Endothelial cell of umbilical vein (primary cell): ENCODE data around the gene SLC66A2. TPM values are rescaled to one million over a fixed set of nuclear protein-coding genes. Genes with fewer than 3 reads are reported as not detected.

Experiments
- BruUV-seq: library from RNA; stranded (reverse); fragments of 400-500 nt; replicated peaks from 2 replicates; lab custom pipeline; 2021; lab: Mats Ljungman, UMichigan
- CTCF ChIA-PET: fragments of 300-600, 350-600 bp; sonication (Branson Sonifier 250); formaldehyde crosslinking; loops from one replicate; lab custom pipeline; 2021; ENCODE audit warnings: antibody characterized with exemption, inconsistent platforms; lab: Charles Lee
- POLR2A ChIA-PET: fragments of 300-600, 350-600 bp; sonication (Branson Sonifier 250); formaldehyde crosslinking; loops from one replicate; lab custom pipeline; 2021; ENCODE audit warnings: antibody characterized with exemption, inconsistent platforms; lab: Charles Lee
- DNase-seq: peaks from one replicate; pipeline ENCODE4 v3.0.0-alpha.2; 2011; ENCODE audit warnings: low read depth, low spot score
- FAIRE-seq: peaks from 2 replicates; lab custom pipeline; 2011; peaks lifted over from hg19 to GRCh38; lab: Jason Lieb, UNC
- H2AFZ ChIP-seq: 2 replicates; pipeline ENCODE4 v1.6.0; 2012; ENCODE audit warnings: low read depth, low read length, control low read depth, inconsistent platforms
- H3K27ac ChIP-seq: 2 replicates; pipeline ENCODE4 v1.5.1; 2011; ENCODE audit warnings: low read depth, mild to moderate bottlenecking, control low read depth, low read length, moderate library complexity; ENCODE audit not compliant: insufficient read depth
- H3K27me3 ChIP-seq, 2 experiments: 2 replicates each; pipeline versions ENCODE4 v1.6.0 to v1.6.1; 2011; ENCODE audit warnings: low read length in 2 of 2, mixed read lengths in 1 of 2; ENCODE audit not compliant: control insufficient read depth in 2 of 2, insufficient read depth in 2 of 2
- H3K36me3 ChIP-seq, 2 experiments: 2 replicates in 1 of 2; 3 replicates in 1 of 2; pipeline ENCODE4 v1.5.1; 2011; ENCODE audit warnings: low read length in 2 of 2, mild to moderate bottlenecking in 1 of 2, moderate library complexity in 1 of 2; ENCODE audit not compliant: control insufficient read depth in 2 of 2, insufficient read depth in 2 of 2; ENCODE audit errors: extremely low read depth in 1 of 2
- H3K4me1 ChIP-seq: 3 replicates; pipeline ENCODE4 v1.5.1; 2011; ENCODE audit warnings: mild to moderate bottlenecking, low read length; ENCODE audit not compliant: control insufficient read depth, insufficient read depth; ENCODE audit errors: extremely low read depth
- H3K4me2 ChIP-seq: 2 replicates; pipeline ENCODE4 v1.6.1; 2011; ENCODE audit warnings: low read length, control low read depth, mixed read lengths; ENCODE audit not compliant: insufficient read depth
- H3K4me3 ChIP-seq, 3 experiments: fragments of 200-600 bp in 1 of 3; sonication (generic), shearing (Covaris generic) in 1 of 3; replicated peaks in 1 of 3; 2 replicates each; pipeline ENCODE4 v1.5.1; 2011 to 2016; ENCODE audit warnings: control low read depth in 3 of 3, low read length in 3 of 3, mild to moderate bottlenecking in 2 of 3, inconsistent platforms in 1 of 3, low read depth in 1 of 3, moderate library complexity in 1 of 3; ENCODE audit not compliant: insufficient read depth in 1 of 3
- H3K79me2 ChIP-seq: 2 replicates; pipeline ENCODE4 v1.6.0; 2012; ENCODE audit warnings: low read length, inconsistent platforms; ENCODE audit not compliant: control insufficient read depth, insufficient read depth
- H3K9ac ChIP-seq: replicated peaks from 2 replicates; pipeline ENCODE3; 2011; ENCODE audit warnings: low read length, control low read depth; ENCODE audit not compliant: insufficient read depth; ENCODE audit errors: extremely low read depth
- H3K9me1 ChIP-seq: replicated peaks from 3 replicates; pipeline ENCODE4 v1.6.0; 2011; ENCODE audit warnings: mild to moderate bottlenecking, low read length; ENCODE audit not compliant: control insufficient read depth, insufficient read depth; ENCODE audit errors: extremely low read depth
- H3K9me3 ChIP-seq: replicated peaks from 2 replicates; pipeline ENCODE4 v1.5.1; 2012; ENCODE audit warnings: low read length, inconsistent platforms; ENCODE audit not compliant: control insufficient read depth, insufficient read depth
- H4K20me1 ChIP-seq: replicated peaks from 2 replicates; pipeline ENCODE3; 2011; ENCODE audit warnings: mild to moderate bottlenecking, low read length; ENCODE audit not compliant: control insufficient read depth, insufficient read depth; ENCODE audit errors: extremely low read depth
- CTCF ChIP-seq, 2 donors: IDR thresholded peaks; 1 replicate in 1 of 2; 2 replicates in 1 of 2; pipeline ENCODE4 v1.5.1; 2011; ENCODE audit warnings: low read length in 2 of 2, mild to moderate bottlenecking in 2 of 2, moderate library complexity in 2 of 2, control low read depth in 1 of 2, inconsistent platforms in 1 of 2, low read depth in 1 of 2; ENCODE audit not compliant: insufficient read depth in 1 of 2; ENCODE audit errors: extremely low read depth in 1 of 2
- EZH2 ChIP-seq: IDR thresholded peaks from 2 replicates; pipeline ENCODE4 v1.6.1; 2012; ENCODE audit warnings: borderline replicate concordance, low read depth, mild to moderate bottlenecking, moderate library complexity, low read length, inconsistent platforms; ENCODE audit not compliant: severe bottlenecking
- FOS ChIP-seq: IDR thresholded peaks from 2 replicates; pipeline ENCODE4 v1.6.1; 2011; ENCODE audit warnings: mild to moderate bottlenecking, low read length, moderate library complexity, borderline replicate concordance; ENCODE audit not compliant: insufficient read depth
- GATA2 ChIP-seq: IDR thresholded peaks from 2 replicates; pipeline ENCODE4 v1.7.0; 2011; ENCODE audit warnings: low read depth, mild to moderate bottlenecking, moderate library complexity, mixed read lengths, low read length; ENCODE audit not compliant: insufficient read length, insufficient read depth
- JUN ChIP-seq: IDR thresholded peaks from 2 replicates; pipeline ENCODE4 v1.6.1; 2011; ENCODE audit warnings: borderline replicate concordance, low read depth; ENCODE audit not compliant: insufficient read length, insufficient read depth
- MAX ChIP-seq: IDR thresholded peaks from 2 replicates; pipeline ENCODE4 v1.6.1; 2011; ENCODE audit not compliant: insufficient read depth, insufficient read length
- MYC ChIP-seq: IDR thresholded peaks from one replicate; pipeline ENCODE4 v1.6.1; 2011; ENCODE audit warnings: mild to moderate bottlenecking, low read depth, low read length
- POLR2A ChIP-seq: IDR thresholded peaks from 2 replicates; pipeline ENCODE4 v1.6.1; 2012; ENCODE audit warnings: low read depth, mild to moderate bottlenecking, control low read depth, low read length
- POLR2AphosphoS5 ChIP-seq: IDR thresholded peaks from 2 replicates; pipeline ENCODE4 v1.6.1; 2012; ENCODE audit warnings: low read depth, mild to moderate bottlenecking, control low read depth, low read length, moderate library complexity; ENCODE audit not compliant: insufficient read depth
- dilution Hi-C: fragments of 300-500 bp; cut with MboI; formaldehyde crosslinking; loops from one replicate; pipeline ENCODE4 v1.15.0; 2019; ENCODE audit warnings: low sequenced_read_pairs; ENCODE audit not compliant: extremely low pct_ligation_motif_present
- intact Hi-C: fragments of 100-400 bp; cut with micrococcal nuclease; formaldehyde crosslinking; loops from one replicate; pipeline ENCODE4 v1.10.0; 2022
- polyA plus RNA-seq, 4 experiments: library from polyadenylated mRNA; depleted of rRNA in 3 of 4; stranded (reverse) in 3 of 4; unstranded in 1 of 4; fragments of >200 nt; gene quantifications; 2 replicates each; pipeline versions ENCODE4 v1.2.1 to v1.2.3, GENCODE V29; 2011 to 2012; ENCODE audit warnings: missing spikeins in 1 of 4
- total RNA-seq: library from RNA; stranded (reverse); gene quantifications from 2 replicates; pipeline ENCODE4 v1.2.3, GENCODE V29; 2021

Gene SLC66A2
- total and polyA plus RNA-seq, 2 donors (not counting 3 experiments of a cell fraction or from before 2014, with no cell fraction given): 32.5 to 37.1 TPM

GRCh38 chr18:79935925-79936324 is 15.5 kb downstream of the SLC66A2 start:
- DNase-seq: no peak
- dilution Hi-C loops: no loop called here
- FAIRE-seq: no peak

More at GRCh38 chr18:79935925-79936324, 15.5 kb downstream of the SLC66A2 start:
- no peaks in the 10 kb centered on the region for H3K27me3 ChIP-seq
- H3K79me2 ChIP-seq: peaks cover 32% of the 10 kb centered on the region
- H3K4me1 ChIP-seq: no peaks in the 10 kb centered on the region
- no peak overlapping the region for H3K4me3 ChIP-seq
- peaks cover 2% of the 10 kb centered on the region for H3K9me3 ChIP-seq
- no peak overlapping the region for H3K27ac ChIP-seq
- peaks cover 0 to 15% of the 10 kb centered on the region in 2 experiments for H3K36me3 ChIP-seq
- H3K9ac ChIP-seq: no peak overlapping the region
- no peaks in the 10 kb centered on the region for H4K20me1 ChIP-seq
- ChIA-PET CTCF (no interaction called here), POLR2A (no interaction called here)
- intact Hi-C loops: no loop called here
- H2AFZ ChIP-seq: no peak overlapping the region
- TF ChIP-seq GATA2 (no peak), MYC (no peak), POLR2A (no peak), MAX (no peak), JUN (no peak), CTCF (IDR thresholded peaks at IDR 0.05; ENCODE audit: extremely low read depth in 1 of 2, insufficient read depth in 1 of 2, low read depth in 1 of 2, low read length in 2 of 2) (no peak), POLR2AphosphoS5 (no peak), EZH2 (no peak), FOS (no peak)
- no TSS peak for BruUV-seq
- H3K4me2 ChIP-seq: no peak overlapping the region
- no peaks in the 10 kb centered on the region for H3K9me1 ChIP-seq
